ENCODE measurements around the gene PRKG1. TPM values are rescaled to one million over a fixed set of nuclear protein-coding genes. Genes with fewer than 3 reads are reported as not detected.

Gene PRKG1
- total and polyA plus RNA-seq, 2 of the 8 experiments (the other 6 are each of a cell fraction or from before 2014, with no cell fraction given) = 4.2 to 15.2 TPM

DNA sequence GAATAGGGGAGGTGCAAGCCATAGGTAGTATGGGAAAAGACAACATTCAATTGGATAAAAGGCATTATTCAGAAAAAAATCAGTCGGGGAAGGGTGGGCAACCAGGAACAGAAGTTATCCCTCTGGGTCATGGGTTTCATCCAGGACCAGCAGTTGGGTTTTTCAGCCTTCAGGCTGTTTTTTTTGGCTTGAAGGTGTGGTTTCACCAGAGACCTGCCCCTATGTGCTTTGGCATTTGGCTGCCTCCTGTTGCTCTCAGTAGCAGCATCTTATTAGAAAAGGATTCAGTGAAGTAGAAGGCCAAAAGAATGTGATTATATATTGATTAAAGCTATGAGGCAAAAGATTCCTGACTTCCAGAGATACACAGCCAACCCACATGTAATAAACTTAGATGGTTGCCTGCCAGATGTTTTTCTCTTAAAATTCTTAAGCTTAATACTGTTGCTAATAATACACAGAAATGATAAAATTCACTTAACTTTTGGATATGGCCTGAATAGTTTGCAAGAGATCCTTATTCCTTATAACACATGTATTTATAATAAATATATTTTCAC, 876.8 kb downstream of the PRKG1 start:
- H2BK5ac ChIP-seq (ENCODE audit: low read depth, low read length) = no peak overlapping the region
- POLR2A ChIA-PET (ENCODE audit: partially characterized antibody) = no interaction called here
- H4K20me1 ChIP-seq (replicated peaks in 1 of 2; ENCODE audit: control insufficient read depth in 1 of 2, insufficient read depth in 2 of 2, low read length in 2 of 2) = no peaks in the 10 kb centered on the region
- no peak overlapping the region for H3K18ac ChIP-seq (ENCODE audit: extremely low read depth, low read length)
- peaks cover 4 to 8% of the 10 kb centered on the region in 2 experiments; a peak in 1 of 4 replicates for H3K9me3 ChIP-seq (ENCODE audit: insufficient read depth in 2 of 2, low read depth in 1 of 2, low read length in 1 of 2)
- H4K91ac ChIP-seq (replicated peaks; ENCODE audit: insufficient read length, low read length) = no peak overlapping the region
- H4K5ac ChIP-seq (ENCODE audit: insufficient read length, low read depth, low read length) = no peak overlapping the region
- no peak overlapping the region for H3K4me3 ChIP-seq (ENCODE audit: extremely low read depth in 1 of 4, insufficient read depth in 2 of 4, low read depth in 3 of 4, low read length in 4 of 4)
- no peaks in the 10 kb centered on the region for H3K79me1 ChIP-seq (ENCODE audit: low read depth, low read length)
- no peak overlapping the region for H2AK5ac ChIP-seq (ENCODE audit: low read depth, low read length)
- H2BK20ac ChIP-seq (ENCODE audit: low read length) = no peak overlapping the region
- DNase-seq (ENCODE audit: low read depth in 1 of 2, low spot score in 2 of 2) (no peak), FAIRE-seq (no peak)
- no peak for TF ChIP-seq ASH2L (IDR thresholded peaks at IDR 0.05; ENCODE audit: low read length)
- no peak overlapping the region for H3K27ac ChIP-seq (ENCODE audit: low read depth, low read length)
- H3K14ac ChIP-seq (ENCODE audit: insufficient read length) = no peak overlapping the region
- no peak overlapping the region for H3K23ac ChIP-seq (ENCODE audit: insufficient read length)
- WGBS, 2 experiments (ENCODE audit: extremely low coverage in 1 of 2, insufficient coverage in 1 of 2, insufficient read length in 1 of 2, insufficient replicate concordance in 2 of 2, low coverage in 1 of 2, low lambda C conversion rate in 2 of 2, missing lambda C conversion rate in 1 of 2) = 94% methylated on average over 1 of the region's 1 CpG; no CpG with 5 or more reads in 1 of the 2 experiments
- H3K23me2 ChIP-seq (ENCODE audit: low read depth, low read length) = no peaks in the 10 kb centered on the region
- no peak overlapping the region for H4K8ac ChIP-seq (ENCODE audit: extremely low read depth, insufficient read depth, low read length)
- no peaks in the 10 kb centered on the region for H3K27me3 ChIP-seq (replicated peaks in 1 of 4; ENCODE audit: control insufficient read depth in 3 of 4, extremely low read depth in 1 of 4, insufficient read depth in 3 of 4, low read length in 3 of 4)
- H3K4ac ChIP-seq (replicated peaks; ENCODE audit: insufficient read length, low read depth, low read length) = no peak overlapping the region
- no peak overlapping the region for H2BK12ac ChIP-seq (ENCODE audit: low read depth, low read length)
- no peak overlapping the region for H2BK120ac ChIP-seq (replicated peaks; ENCODE audit: low read depth, low read length)
- no peak overlapping the region for H3K56ac ChIP-seq (replicated peaks; ENCODE audit: insufficient read length, low read depth, low read length)
- no peak overlapping the region for H2BK15ac ChIP-seq (ENCODE audit: low read length)
- no peak overlapping the region for H3K9ac ChIP-seq (replicated peaks in 1 of 4; ENCODE audit: extremely low read depth in 1 of 4, low read depth in 3 of 4, low read length in 3 of 4)
- peaks cover 0 to 7% (median 3%) of the 10 kb centered on the region in 4 experiments; a peak in 4 of 7 replicates for H3K4me1 ChIP-seq (replicated peaks in 1 of 4; ENCODE audit: control insufficient read depth in 3 of 4, insufficient read depth in 4 of 4, low read length in 3 of 4)
- H3K79me2 ChIP-seq (ENCODE audit: control insufficient read depth in 1 of 2, insufficient read depth in 2 of 2, low read length in 2 of 2) = no peaks in the 10 kb centered on the region
- CTCF ChIA-PET (ENCODE audit: partially characterized antibody) = interaction anchor here (1.0 to 1.9 kb wide), 2 partner anchors 9 to 879 kb away, joined by 3 to 10 read pairs; no protein-coding TSS in a partner anchor
- no peaks in the 10 kb centered on the region for H3K36me3 ChIP-seq (ENCODE audit: control insufficient read depth in 2 of 4, insufficient read depth in 4 of 4, low read length in 3 of 4)
- no peak overlapping the region for H2AFZ ChIP-seq (ENCODE audit: low read length)
- no peak overlapping the region for H3K4me2 ChIP-seq (ENCODE audit: insufficient read depth in 1 of 2, low read depth in 2 of 2, low read length in 2 of 2)

Data from H1 (cell line).